H9 (cell line): Measurements from ENCODE around the gene PIEZO2. TPM values are rescaled to one million over a fixed set of nuclear protein-coding genes. Genes with fewer than 3 reads are reported as not detected.

Experiments used
- DNase-seq: peaks from one replicate; pipeline ENCODE4 v3.0.0-alpha.2; 2017
- H2AFZ ChIP-seq: one replicate; pipeline ENCODE4 v1.6.1; 2013; ENCODE audit warnings: mild to moderate bottlenecking, low read length, control low read depth, moderate library complexity
- H2AK5ac ChIP-seq: 2 replicates; pipeline ENCODE4 v1.6.1; 2013; ENCODE audit warnings: low read length, control low read depth, mixed read lengths; ENCODE audit not compliant: insufficient read length
- H2BK120ac ChIP-seq: one replicate; pipeline ENCODE4 v1.6.1; 2013; ENCODE audit warnings: low read depth, mild to moderate bottlenecking, low read length, control low read depth, inconsistent platforms; ENCODE audit not compliant: poor library complexity, severe bottlenecking
- H2BK12ac ChIP-seq: 2 replicates; pipeline ENCODE4 v1.6.1; 2013; ENCODE audit warnings: low read length, control low read depth, mixed read lengths, low read depth; ENCODE audit not compliant: insufficient read length
- H2BK15ac ChIP-seq: 2 replicates; pipeline ENCODE4 v1.6.1; 2013; ENCODE audit warnings: low read depth, low read length, control low read depth
- H2BK20ac ChIP-seq: one replicate; pipeline ENCODE4 v1.6.1; 2013; ENCODE audit warnings: low read depth, mild to moderate bottlenecking, low read length, control low read depth, inconsistent platforms; ENCODE audit not compliant: poor library complexity, severe bottlenecking
- H2BK5ac ChIP-seq: 2 replicates; pipeline ENCODE4 v1.6.1; 2013; ENCODE audit warnings: low read length, control low read depth, mixed read lengths; ENCODE audit not compliant: insufficient read length
- H3K14ac ChIP-seq: 2 replicates; pipeline ENCODE4 v1.6.1; 2013; ENCODE audit warnings: low read length, control low read depth; ENCODE audit not compliant: insufficient read depth
- H3K18ac ChIP-seq: 2 replicates; pipeline ENCODE4 v1.6.1; 2013; ENCODE audit warnings: low read depth, mild to moderate bottlenecking, mixed read lengths, low read length, control low read depth; ENCODE audit not compliant: insufficient read length
- H3K23ac ChIP-seq: 2 replicates; pipeline ENCODE4 v1.6.1; 2013; ENCODE audit warnings: low read length, control low read depth, mixed read lengths, low read depth; ENCODE audit not compliant: insufficient read length
- H3K23me2 ChIP-seq: 2 replicates; pipeline ENCODE4 v1.6.1; 2013; ENCODE audit warnings: low read depth, mild to moderate bottlenecking, mixed read lengths, low read length, control low read depth; ENCODE audit not compliant: insufficient read length, poor library complexity, severe bottlenecking
- H3K27ac ChIP-seq: 2 replicates; pipeline ENCODE4 v1.5.1; 2013; ENCODE audit warnings: low read length, control low read depth, mixed read lengths, low read depth; ENCODE audit not compliant: insufficient read length
- H3K27me3 ChIP-seq: 2 replicates; pipeline ENCODE4 v1.6.1; 2013; ENCODE audit warnings: low read length, control low read depth, inconsistent platforms; ENCODE audit not compliant: insufficient read depth
- H3K4ac ChIP-seq: 2 replicates; pipeline ENCODE4 v1.6.1; 2013; ENCODE audit warnings: low read depth, mild to moderate bottlenecking, control low read depth, inconsistent platforms, low read length, moderate library complexity
- H3K4me1 ChIP-seq: 2 replicates; pipeline ENCODE4 v1.6.1; 2013; ENCODE audit warnings: low read length, control low read depth, inconsistent platforms; ENCODE audit not compliant: insufficient read depth
- H3K4me2 ChIP-seq: 2 replicates; pipeline ENCODE4 v1.6.1; 2013; ENCODE audit warnings: low read length, control low read depth, mixed read lengths; ENCODE audit not compliant: insufficient read length, insufficient read depth
- H3K56ac ChIP-seq: 2 replicates; pipeline ENCODE4 v1.6.1; 2013; ENCODE audit warnings: low read depth, mild to moderate bottlenecking, mixed read lengths, low read length, control low read depth; ENCODE audit not compliant: insufficient read length
- H3K79me1 ChIP-seq: 2 replicates; pipeline ENCODE4 v1.6.1; 2013; ENCODE audit warnings: low read depth, mild to moderate bottlenecking, moderate library complexity, low read length, control low read depth, inconsistent platforms; ENCODE audit not compliant: insufficient read depth, poor library complexity, severe bottlenecking
- H3K79me2 ChIP-seq: 2 replicates; pipeline ENCODE4 v1.6.1; 2013; ENCODE audit warnings: low read length, control low read depth, inconsistent platforms; ENCODE audit not compliant: insufficient read depth
- H3K9ac ChIP-seq: 2 replicates; pipeline ENCODE4 v1.6.1; 2013; ENCODE audit warnings: low read length, control low read depth, mixed read lengths; ENCODE audit not compliant: insufficient read length; ENCODE audit errors: extremely low read depth
- H3K9me3 ChIP-seq: one replicate; pipeline ENCODE4 v1.6.1; 2013; ENCODE audit warnings: low read depth, low read length, inconsistent platforms; ENCODE audit not compliant: control insufficient read depth
- H3T11ph ChIP-seq: one replicate; pipeline ENCODE4 v1.6.1; 2013; ENCODE audit warnings: mild to moderate bottlenecking, low read length, control low read depth, inconsistent platforms
- H4K20me1 ChIP-seq: one replicate; pipeline ENCODE4 v1.6.1; 2013; ENCODE audit not compliant: control insufficient read depth, insufficient read length, insufficient read depth
- H4K5ac ChIP-seq: 2 replicates; pipeline ENCODE4 v1.6.1; 2013; ENCODE audit warnings: low read depth, mild to moderate bottlenecking, mixed read lengths, low read length, control low read depth; ENCODE audit not compliant: insufficient read length
- H4K8ac ChIP-seq: replicated peaks from 2 replicates; pipeline ENCODE4 v1.6.1; 2013; ENCODE audit warnings: low read length, control low read depth, mixed read lengths, low read depth; ENCODE audit not compliant: insufficient read length
- H4K91ac ChIP-seq: 2 replicates; pipeline ENCODE4 v1.6.1; 2013; ENCODE audit warnings: low read depth, mild to moderate bottlenecking, moderate library complexity, mixed read lengths, low read length, control low read depth; ENCODE audit not compliant: insufficient read length
- H3K27ac Mint-ChIP-seq, 3 experiments: 2 replicates in 2 of 3; 3 replicates in 1 of 3; pipeline ENCODE4 v1.8.0; 2020 to 2021; ENCODE audit warnings: mixed read lengths in 3 of 3, mild to moderate bottlenecking in 1 of 3, moderate library complexity in 1 of 3
- H3K27me3 Mint-ChIP-seq: 2 replicates; pipeline ENCODE4 v1.8.0; 2021; ENCODE audit warnings: low read depth, mild to moderate bottlenecking, moderate library complexity, mixed read lengths
- H3K36me3 Mint-ChIP-seq, 3 experiments: 2 replicates in 2 of 3; 3 replicates in 1 of 3; pipeline ENCODE4 v1.8.0; 2020 to 2021; ENCODE audit warnings: low read depth in 3 of 3, mixed read lengths in 3 of 3; ENCODE audit not compliant: insufficient read depth in 1 of 3
- H3K4me1 Mint-ChIP-seq, 2 experiments: 2 replicates each; pipeline ENCODE4 v1.8.0; 2020; ENCODE audit warnings: mixed read lengths in 2 of 2
- H3K4me3 Mint-ChIP-seq, 2 experiments: 2 replicates in 1 of 2; 3 replicates in 1 of 2; pipeline ENCODE4 v1.8.0; 2020 to 2021; ENCODE audit warnings: mild to moderate bottlenecking in 2 of 2, mixed read lengths in 2 of 2, moderate library complexity in 1 of 2
- H3K9me3 Mint-ChIP-seq, 2 experiments: 2 replicates in 1 of 2; 3 replicates in 1 of 2; pipeline ENCODE4 v1.8.0; 2020; ENCODE audit warnings: mild to moderate bottlenecking in 2 of 2, mixed read lengths in 2 of 2, moderate library complexity in 1 of 2
- WGBS: extraction: QIAGEN DNeasy Blood & Tissue Kit; methylation state at CpG from one replicate; pipeline ENCODE4 v1.1.7; 2013; ENCODE audit warnings: missing lambda C conversion rate, low lambda C conversion rate, mixed read lengths; ENCODE audit not compliant: insufficient read length; ENCODE audit errors: extremely low coverage; 5-methylcytosine and 5-hydroxymethylcytosine counted together
- total RNA-seq: library from RNA; stranded (reverse); gene quantifications from 2 replicates; pipeline ENCODE4 v1.2.1, GENCODE V29; 2021
- TF ChIP-seq, protein P1 (sequence below): fragments of 200-600 bp; sonication (generic); conservative IDR thresholded peaks from 3 replicates; pipeline ENCODE4 v1.8.0; 2021; ENCODE audit warnings: antibody characterized with exemption, mild to moderate bottlenecking

Gene PIEZO2
- total RNA-seq, 1 experiment from 2014 or later = 3.9 TPM

DNA sequence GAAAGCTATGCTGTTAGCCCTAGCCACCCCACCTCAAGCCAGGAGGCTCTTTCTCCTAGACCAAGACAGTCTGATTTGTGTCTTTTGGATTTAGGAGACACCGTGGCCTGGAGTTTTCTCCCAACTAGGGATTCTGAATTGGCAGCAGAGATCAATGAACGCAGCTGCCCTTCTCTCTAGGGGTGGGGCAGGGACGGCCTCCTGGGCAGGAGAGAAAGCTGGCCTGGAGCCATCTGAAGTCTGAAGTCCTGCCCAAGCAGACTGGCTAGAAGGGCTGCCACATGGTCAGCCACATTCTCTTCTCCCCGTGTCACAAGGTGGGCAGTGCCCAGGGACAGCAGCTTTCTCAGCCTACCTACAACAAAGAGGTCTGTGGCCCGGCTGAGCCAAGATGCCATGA is 45.1 kb downstream of the PIEZO2 start:
- Histone ChIP-seq H3K56ac (no peak overlapping the region), H3K18ac (peak overlapping the region; percentile 49), H2BK15ac (no peak overlapping the region), H4K8ac (no peak overlapping the region), H3K79me2 (no peaks in the 10 kb centered on the region), H3K23me2 (no peaks in the 10 kb centered on the region), H2AK5ac (no peak overlapping the region), H2BK20ac (no peak overlapping the region), H2BK120ac (no peak overlapping the region), H3K27me3 (no peaks in the 10 kb centered on the region), H2AFZ (no peak overlapping the region), H3K4me1 (no peaks in the 10 kb centered on the region), H3K14ac (no peak overlapping the region), H3K79me1 (no peaks in the 10 kb centered on the region), H4K20me1 (no peaks in the 10 kb centered on the region), H3K23ac (no peak overlapping the region), H2BK5ac (no peak overlapping the region), H3T11ph (no peak overlapping the region), H3K4me2 (no peak overlapping the region), H3K9me3 (no peaks in the 10 kb centered on the region), H3K27ac (no peak overlapping the region), H3K9ac (no peak overlapping the region), H2BK12ac (no peak overlapping the region), H3K4ac (no peak overlapping the region), H4K91ac (no peak overlapping the region), H4K5ac (no peak overlapping the region)
- TF ChIP-seq, protein P1, sequence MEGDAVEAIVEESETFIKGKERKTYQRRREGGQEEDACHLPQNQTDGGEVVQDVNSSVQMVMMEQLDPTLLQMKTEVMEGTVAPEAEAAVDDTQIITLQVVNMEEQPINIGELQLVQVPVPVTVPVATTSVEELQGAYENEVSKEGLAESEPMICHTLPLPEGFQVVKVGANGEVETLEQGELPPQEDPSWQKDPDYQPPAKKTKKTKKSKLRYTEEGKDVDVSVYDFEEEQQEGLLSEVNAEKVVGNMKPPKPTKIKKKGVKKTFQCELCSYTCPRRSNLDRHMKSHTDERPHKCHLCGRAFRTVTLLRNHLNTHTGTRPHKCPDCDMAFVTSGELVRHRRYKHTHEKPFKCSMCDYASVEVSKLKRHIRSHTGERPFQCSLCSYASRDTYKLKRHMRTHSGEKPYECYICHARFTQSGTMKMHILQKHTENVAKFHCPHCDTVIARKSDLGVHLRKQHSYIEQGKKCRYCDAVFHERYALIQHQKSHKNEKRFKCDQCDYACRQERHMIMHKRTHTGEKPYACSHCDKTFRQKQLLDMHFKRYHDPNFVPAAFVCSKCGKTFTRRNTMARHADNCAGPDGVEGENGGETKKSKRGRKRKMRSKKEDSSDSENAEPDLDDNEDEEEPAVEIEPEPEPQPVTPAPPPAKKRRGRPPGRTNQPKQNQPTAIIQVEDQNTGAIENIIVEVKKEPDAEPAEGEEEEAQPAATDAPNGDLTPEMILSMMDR = no peak
- no CpG with 5 or more reads among the region's 5 CpGs for WGBS
- Mint-ChIP-seq H3K36me3 (peaks cover 0 to 2% (median 0%) of the 10 kb centered on the region in 3 experiments; a peak in 1 of 7 replicates), H3K9me3 (no peaks in the 10 kb centered on the region; a peak in 1 of 5 replicates), H3K27me3 (no peaks in the 10 kb centered on the region), H3K4me1 (no peaks in the 10 kb centered on the region), H3K4me3 (no peak overlapping the region), H3K27ac (no peak overlapping the region)
- DNase-seq = no peak
